Measurements from ENCODE around the gene SLC25A24.
A peak's percentile ranks its signal among the peaks of the same experiment; 100 is the strongest.
"Not testable (repeated sequence)": the region's sequence is repeated elsewhere in the genome, so short reads cannot be mapped to it uniquely, and the experiment has no call there.

The SLC25A24 gene

DNA sequence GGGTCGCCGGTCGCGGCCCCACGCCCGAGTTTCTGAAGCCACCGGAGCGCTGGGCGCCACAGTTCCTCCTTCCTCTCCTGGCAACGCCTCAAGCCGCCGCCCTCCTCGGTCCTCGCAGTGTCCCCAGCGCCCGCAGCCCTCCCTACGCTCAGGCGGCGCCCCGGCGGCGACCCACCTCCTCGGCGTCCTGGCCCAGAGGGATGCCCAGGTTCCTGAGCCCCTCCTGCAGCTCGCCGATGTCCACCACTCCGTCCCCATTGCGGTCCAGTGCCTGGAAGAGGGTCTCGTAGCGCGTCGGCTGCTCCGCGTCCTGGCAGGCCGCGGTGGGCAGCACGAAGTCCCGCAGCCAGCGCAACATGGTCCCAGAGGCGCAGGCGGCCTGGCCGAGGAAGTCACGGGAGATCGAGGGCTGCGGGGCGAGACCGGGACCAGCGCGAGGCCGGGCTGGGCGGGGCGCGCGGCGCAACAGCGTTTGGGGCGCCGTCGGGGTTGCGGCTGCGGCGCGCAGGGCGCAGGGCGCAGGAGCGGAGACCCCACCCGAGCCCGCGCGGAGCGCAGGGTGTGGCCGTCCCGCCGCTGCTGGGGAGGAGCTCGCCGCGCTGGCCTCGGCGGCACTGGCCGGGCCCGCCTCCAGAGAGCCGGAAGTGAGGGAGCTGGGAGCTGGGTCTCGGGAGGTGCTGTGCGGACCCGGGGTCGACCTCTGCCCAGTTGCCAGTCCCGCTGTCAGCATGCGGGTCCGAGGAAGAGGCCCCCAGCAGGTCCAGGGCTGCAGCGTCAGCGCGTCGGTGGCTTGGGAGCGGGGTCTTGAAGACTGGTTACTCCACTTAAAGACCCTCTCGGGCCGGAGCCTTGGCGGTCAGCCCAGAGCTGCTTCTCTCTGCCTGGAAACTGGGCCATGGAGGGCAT is at the start of gene SLC25A24:
TSS of gene SLC25A24 (minus strand) at position 563 of the 906 bp plus-strand sequence. CDS start at position 358, 205 bp downstream.
- DNase-seq, result peak; percentile 81
- in situ Hi-C loops (cut with MboI; ENCODE audit: low pct_unique_long_range_greater_than_20kb, low sequenced_read_pairs), result no loop called here

DNA sequence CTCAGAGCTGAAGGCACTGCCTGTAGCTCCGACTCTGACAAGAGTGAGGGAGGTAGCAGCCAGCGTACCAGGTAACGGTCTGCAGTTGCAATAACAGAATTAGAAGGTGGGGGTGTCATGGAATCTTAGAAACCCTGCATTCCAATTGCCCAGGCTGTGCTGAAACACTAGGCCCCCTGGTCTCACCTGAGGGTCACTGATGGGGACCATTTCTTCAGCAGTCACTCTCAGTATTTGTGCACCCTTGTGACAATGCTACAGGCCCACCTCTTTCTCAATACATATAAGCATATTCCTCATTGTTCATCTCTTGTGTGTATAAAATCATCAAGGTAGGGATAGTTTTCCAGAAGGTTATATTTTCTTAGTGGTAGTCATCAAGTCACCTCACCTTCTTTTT is 43.8 kb upstream of the SLC25A24 start, which contains the start of gene NBPF4:
TSS of gene NBPF4 (minus strand) at position 101 of the 400 bp plus-strand sequence. CDS start 315 bp downstream, outside the sequence.
- in situ Hi-C loops (cut with MboI; ENCODE audit: low pct_unique_long_range_greater_than_20kb, low sequenced_read_pairs); DNase-seq: not testable (repeated sequence)

DNA sequence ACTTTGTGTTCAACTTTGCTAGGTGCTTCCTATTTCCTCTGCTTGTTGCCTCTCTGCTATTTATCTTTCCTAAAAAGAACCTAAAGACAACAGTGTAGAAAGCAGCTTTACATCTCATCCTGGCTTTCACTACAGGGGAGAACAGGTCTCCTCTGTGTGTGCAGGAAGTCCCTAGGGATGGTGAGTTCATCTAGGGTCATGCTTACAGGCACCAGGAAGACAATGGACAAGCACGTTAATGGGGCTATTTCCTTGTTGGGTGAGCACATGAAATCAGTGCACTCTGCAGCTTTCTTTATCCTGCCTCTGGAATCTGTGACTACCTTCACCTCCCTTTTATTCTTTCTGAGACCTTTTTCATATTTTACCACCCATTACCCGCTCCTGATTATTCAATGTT is 39.3 kb upstream of the SLC25A24 start:
- DNase-seq; in situ Hi-C loops (cut with MboI; ENCODE audit: low pct_unique_long_range_greater_than_20kb, low sequenced_read_pairs): not testable (repeated sequence)

DNA sequence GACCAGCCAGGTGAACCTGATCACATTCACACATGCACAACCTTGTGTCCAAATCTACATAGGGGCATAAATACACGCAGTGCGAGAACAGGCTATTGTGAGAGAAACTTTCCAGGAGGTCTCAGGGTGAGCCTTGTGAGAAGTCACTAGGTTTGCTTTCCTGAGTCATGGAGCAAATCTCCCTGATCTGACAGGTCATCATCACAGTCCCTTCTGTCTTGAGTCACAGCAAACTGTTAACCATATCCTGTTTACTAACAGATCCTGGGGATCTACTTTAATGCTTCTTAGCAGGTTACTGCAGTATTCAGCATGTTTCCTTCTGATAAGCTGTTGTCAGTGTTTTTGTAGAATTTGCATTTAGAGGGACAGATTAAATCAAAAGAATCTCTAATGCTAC is 35.2 kb upstream of the SLC25A24 start:
- in situ Hi-C loops (cut with MboI; ENCODE audit: low pct_unique_long_range_greater_than_20kb, low sequenced_read_pairs); DNase-seq: not testable (repeated sequence)

DNA sequence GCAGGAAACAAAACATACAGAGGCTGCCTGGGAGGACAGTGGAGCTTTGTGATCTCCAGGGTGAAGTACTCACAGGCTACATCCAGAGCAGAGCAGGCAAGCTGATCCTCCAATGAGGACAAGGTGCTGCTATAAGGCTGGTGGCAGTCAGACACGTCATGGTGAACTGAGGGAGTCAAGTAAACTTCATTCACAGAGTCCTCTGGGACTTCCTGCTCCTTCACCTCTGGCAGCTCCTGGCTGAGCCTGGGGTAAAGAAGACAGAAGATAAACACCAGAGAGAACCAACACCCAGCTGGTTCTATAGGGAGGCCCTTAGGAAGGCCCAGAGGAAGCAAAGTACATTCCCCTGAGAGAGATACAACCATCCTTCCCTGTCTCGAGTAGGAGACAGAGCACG is 32.0 kb upstream of the SLC25A24 start:
- DNase-seq; in situ Hi-C loops (cut with MboI; ENCODE audit: low pct_unique_long_range_greater_than_20kb, low sequenced_read_pairs): not testable (repeated sequence)

DNA sequence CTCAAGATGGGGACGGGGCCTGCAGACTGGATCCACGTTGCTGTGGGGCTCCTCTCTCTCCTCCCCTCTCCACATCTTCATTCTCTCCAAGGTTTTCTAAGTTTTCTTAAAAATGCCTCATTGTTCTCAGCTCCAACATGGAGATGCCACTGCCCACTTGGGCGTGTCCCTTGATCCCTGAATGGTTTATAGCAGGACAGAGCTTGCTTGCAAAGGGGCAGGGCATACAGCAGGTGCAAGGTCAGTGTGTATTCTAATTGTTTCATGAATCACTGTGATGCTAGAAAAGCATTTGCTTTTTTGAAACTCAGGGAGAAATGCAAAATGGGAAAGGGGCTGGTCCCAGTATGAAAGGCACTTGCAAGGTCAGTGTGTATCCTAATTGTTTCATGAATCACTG is 29.8 kb upstream of the SLC25A24 start:
- in situ Hi-C loops (cut with MboI; ENCODE audit: low pct_unique_long_range_greater_than_20kb, low sequenced_read_pairs); DNase-seq: not testable (repeated sequence)

DNA sequence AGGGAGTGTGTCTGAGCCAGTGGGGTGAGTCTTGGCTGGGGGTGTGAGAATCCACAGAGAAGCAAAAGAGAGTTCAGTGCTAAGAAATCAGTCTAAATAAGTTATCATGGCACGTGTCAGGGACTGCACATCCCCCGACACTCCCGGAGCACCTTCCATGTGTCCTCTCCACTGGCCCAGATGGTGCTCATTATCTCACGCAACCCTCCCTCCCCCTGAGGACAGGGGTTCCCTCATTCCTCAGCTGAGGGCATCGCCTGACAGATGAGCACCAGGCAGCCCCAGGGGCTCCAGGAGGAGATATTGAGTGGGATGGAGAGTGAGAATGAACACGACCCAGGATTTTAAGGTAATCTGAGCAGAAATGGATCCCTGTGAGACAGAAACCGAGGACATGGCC is 27.6 kb upstream of the SLC25A24 start:
- in situ Hi-C loops (cut with MboI; ENCODE audit: low pct_unique_long_range_greater_than_20kb, low sequenced_read_pairs); DNase-seq: not testable (repeated sequence)

DNA sequence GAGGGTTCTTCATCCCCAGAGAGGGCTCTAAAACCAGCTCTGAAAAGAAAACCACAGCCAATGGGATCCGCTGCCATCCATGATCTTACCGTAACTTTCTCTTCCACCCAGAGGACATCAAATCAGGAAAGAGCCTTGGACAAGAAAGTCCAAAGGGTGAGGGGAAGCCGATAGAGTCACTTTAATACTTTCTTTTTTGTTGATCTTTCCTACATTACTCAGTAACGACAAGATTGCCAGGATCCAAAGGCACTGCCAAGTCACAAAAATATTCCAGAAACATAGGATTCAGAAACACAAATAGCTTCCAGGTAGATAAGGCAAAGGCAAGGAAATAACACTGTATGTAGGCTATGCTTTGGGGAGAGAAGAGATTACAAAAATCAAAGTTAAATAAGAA is 26.7 kb upstream of the SLC25A24 start:
- in situ Hi-C loops (cut with MboI; ENCODE audit: low pct_unique_long_range_greater_than_20kb, low sequenced_read_pairs); DNase-seq: not testable (repeated sequence)

DNA sequence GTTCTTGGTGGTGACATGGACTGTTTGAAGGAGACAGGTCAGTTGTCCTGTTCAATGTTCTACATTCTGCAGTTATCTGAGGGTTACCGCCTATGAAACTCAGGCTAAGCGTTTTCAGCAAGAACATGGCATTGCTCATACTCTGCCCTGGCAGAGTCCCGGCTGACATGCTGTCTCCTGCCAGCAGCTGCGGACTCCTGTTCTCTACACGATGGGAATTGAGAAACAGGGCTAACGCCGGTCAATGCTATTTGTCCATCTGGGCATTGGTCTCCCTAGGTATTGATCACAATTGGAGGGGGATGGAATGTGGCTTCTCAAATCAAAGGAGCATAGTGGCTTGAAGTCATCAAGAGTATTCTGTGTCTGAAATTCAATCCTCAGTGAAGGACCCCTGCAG is 23.1 kb upstream of the SLC25A24 start:
- in situ Hi-C loops (cut with MboI; ENCODE audit: low pct_unique_long_range_greater_than_20kb, low sequenced_read_pairs); DNase-seq: not testable (repeated sequence)

DNA sequence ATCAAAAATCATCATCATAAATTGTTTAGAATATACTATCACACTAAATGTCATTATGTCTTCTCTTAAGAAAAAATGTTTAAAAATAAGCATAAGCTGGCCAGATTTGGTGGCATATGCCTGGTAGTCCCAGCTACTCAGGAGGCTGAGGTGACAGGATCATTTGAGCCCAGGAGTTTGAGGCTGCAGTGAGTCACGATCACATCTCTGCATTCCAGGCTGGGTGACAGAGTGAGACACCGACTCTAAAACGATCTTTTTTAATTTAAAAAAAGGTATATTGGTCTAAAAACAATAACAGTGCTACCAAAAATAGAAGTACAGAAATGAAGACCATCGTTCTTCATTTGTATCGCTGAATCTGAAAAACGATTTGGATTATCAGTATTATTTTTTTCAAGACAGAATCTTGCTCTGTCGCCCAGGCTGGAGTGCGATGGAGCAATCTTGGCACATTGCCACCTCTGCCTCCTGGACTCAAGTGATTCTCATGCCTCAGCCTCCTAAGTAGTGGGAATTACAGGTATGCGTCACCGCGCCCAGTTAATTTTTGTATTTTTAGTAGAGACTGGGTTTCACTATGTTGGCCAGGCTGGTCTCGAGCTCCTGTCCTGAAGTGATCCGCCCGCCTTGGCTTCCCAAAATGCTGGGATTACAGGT is 17.5 kb upstream of the SLC25A24 start:
- in situ Hi-C loops (cut with MboI; ENCODE audit: low pct_unique_long_range_greater_than_20kb, low sequenced_read_pairs); DNase-seq: not testable (repeated sequence)

DNA sequence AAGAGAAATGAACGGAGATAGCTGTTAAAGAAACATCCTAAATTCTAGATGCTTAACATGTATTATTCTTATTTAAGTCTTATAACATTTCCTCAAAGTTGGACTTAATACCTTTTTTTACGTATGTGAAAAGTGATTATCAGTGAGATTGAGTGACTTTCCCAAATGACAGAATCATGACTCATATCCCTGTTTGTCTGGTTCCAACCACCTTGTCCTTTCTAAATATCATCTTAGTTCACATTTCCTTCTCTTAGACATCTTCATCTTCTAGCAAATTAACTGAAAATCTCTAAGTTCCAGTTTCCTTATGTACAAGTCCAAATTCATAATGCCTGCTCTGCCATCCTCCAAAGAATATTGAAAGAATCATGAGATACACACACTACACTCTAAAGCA is 16.9 kb upstream of the SLC25A24 start:
- in situ Hi-C loops (cut with MboI; ENCODE audit: low pct_unique_long_range_greater_than_20kb, low sequenced_read_pairs); DNase-seq: not testable (repeated sequence)

DNA sequence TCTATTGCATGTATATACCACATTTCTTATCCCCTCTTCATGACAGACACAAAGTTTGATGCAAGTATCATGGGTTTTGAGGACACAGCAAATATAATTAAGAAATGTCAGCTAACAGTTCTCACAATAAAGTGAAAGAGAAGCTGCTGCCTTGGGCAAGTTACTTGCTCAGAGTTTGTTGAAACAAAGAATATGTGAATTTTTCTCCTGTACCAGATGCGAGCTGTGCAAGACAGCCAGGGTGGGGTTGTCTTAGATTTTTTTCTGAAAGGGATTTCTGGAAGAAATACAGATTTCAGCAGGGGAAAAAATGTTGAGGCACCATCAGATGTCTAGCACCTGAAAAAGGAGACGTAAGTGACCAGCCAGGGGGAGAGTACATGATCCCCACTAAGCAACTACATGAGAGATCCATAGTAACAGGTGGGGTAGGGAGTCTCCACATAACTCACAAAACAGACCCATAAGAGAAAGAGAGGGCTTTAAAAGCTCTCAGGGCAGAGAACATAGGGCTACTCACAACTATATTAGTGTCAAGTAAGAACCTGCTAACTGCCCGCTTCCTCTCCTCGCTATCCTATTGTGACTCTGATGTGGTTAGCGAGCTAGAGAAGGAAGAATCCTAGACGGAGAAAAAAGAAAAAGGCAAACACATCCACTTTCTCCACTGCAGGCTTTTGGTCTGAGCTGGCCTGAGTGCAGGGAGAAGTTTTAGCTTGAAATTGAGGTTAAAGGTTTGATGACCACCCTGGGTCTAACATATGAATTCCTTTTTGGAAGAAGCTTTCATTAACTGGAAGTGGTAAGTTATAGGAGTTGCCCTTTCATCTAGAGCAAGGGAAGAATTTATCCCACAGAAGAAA is 16.1 kb upstream of the SLC25A24 start:
- in situ Hi-C loops (cut with MboI; ENCODE audit: low pct_unique_long_range_greater_than_20kb, low sequenced_read_pairs), result not testable (repeated sequence)

DNA sequence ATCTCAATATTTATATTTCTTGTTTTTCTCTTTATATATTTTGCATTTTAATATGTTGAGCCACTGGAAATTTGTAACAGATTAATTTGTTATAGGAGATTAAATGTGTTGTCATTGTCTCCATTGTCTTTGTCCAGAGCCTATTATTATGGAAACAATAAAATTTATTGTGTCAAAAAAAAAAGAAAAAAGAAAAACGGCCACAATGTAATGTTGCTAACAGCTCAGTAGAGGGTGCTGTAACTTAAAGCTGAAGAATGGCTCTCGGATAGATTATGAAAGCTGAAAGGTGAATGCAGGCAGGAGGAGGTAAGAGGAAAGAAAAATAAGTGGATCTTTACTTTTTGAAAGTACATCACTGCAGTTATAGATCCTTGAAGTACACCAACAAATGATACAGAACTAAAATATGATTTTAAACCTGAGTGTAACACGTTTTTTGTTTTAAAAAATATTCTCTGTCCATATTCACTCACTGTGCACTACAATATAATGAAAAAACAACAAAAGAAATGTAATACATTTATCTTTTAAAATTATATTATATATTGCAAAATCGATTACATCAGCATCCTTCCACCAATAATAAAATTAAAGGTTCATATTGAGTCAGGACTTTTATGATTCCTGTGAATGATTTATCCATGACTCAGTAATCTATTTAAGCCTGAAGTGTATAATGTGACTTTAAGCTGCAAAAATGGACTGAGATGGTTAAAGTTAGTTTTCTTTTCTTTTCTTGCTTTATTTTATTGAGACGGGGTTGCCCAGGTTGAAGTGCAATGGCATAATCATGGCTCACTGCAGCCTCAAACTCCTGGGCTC is 14.7 kb upstream of the SLC25A24 start:
- in situ Hi-C loops (cut with MboI; ENCODE audit: low pct_unique_long_range_greater_than_20kb, low sequenced_read_pairs), result not testable (repeated sequence)
- peak; percentile 37 for DNase-seq

More for the DNA sequence above, 16.1 kb upstream of the SLC25A24 start:
- DNase-seq, result not testable (repeated sequence)

DNA sequence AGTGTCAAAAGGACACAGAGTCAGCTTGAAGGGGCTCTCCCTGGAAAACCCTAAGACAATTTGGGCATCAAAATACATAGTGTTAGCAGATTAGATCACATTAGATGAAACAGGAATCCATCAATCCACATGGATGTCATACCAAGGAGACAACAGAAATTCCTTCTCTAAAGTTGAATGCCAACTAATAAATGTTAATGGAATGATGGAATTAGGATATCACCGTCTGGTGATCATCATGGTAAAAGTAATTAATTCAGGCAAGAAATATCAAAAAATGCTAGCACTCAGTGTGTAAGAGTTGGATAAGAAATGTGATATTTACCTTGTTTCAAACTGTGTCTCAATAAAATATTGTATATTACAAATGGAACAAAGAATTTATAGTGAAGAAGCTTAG is 10.9 kb upstream of the SLC25A24 start:
- no peak for DNase-seq
- in situ Hi-C loops (cut with MboI; ENCODE audit: low pct_unique_long_range_greater_than_20kb, low sequenced_read_pairs), result no loop called here

DNA sequence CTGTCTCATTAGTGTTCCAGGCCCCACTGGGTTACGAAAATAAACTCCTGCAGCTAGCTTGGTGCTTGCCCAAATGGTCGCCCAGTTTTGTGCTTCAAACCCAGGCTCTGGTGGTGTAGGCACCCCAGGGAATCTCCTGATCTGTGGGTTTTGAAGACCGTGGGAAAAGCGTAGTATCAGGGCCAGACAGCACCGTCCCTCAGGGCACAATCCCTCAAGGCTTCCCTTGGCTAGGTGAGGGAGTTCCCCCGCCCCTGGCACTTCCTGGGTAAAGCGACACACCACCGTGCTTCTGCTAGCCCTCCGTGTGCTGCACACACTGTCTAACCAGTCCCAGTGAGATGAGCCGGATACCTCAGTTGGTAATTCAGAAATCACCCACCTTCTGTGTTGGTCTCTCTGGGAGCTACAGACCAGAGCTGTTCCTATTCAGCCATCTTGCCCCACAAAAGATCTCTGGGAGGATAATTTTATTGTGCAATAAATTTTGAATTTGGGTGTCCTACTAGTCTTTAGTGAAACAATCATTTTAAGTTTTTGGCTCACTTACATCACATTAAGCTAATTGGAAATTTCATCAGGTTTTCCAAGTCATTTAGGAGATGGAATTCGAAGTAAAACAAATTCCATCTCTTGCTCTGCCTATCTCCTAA is 9.4 kb upstream of the SLC25A24 start:
- in situ Hi-C loops (cut with MboI; ENCODE audit: low pct_unique_long_range_greater_than_20kb, low sequenced_read_pairs), result no loop called here
- no peak for DNase-seq

DNA sequence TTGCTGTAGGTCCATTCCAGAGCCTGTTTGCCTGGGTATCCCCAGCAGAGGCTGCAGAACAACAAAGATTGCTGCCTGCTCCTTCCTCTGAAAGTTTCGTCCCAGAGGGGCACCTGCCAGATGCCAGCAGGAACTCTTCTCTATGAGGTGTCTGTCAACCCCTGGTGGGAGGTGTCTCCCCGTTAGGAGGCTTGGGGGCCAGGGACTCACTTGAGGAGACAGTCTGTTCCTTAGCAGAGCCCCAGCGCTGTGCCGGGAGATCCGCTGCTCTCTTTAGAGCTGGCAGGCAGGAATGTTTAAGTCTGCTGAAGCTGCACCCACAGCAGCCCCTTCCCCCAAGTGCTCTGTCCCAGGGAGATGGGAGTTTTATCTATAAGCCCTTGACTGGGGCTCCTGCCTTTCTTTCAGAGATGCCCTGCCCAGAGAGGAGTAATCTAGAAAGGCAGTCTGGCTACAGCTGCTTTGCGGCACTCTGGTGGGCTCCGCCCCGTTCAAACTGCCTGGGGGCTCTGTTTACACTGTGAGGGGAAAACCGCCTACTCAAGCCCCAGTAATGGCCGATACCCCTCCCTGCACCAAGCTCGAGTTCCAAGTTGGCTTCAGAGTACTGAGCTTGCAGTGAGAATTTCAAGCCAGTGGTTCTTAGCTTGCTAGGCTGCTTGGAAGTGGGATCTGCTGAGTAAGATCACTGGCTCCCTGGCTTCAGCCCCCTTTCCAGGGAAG is 8.7 kb upstream of the SLC25A24 start:
- DNase-seq, result no peak
- in situ Hi-C loops (cut with MboI; ENCODE audit: low pct_unique_long_range_greater_than_20kb, low sequenced_read_pairs), result no loop called here

DNA sequence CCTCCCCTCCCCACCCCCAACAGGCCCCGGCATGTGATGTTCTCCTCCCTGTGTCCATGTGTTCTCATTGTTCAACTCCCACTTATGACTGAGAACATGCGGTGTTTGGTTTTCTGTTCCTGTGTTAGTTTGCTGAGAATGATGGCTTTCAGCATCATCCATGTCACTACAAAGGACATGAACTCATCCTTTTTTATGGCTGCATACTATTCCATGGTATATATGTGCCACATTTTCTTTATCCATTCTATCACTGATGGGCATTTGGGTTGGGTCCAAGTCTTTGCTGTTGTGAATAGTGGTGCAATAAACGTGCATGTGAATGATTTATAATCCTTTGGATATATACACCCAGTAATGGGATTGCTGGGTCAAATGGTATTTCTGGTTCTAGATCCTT is 3.4 kb upstream of the SLC25A24 start:
- in situ Hi-C loops (cut with MboI; ENCODE audit: low pct_unique_long_range_greater_than_20kb, low sequenced_read_pairs), result not testable (repeated sequence)

More for the DNA sequence above, 3.4 kb upstream of the SLC25A24 start:
- not testable (repeated sequence) for DNase-seq
